DLD1 (cell line): ENCODE data around the gene WDTC1.
"Not testable (repeated sequence)": the region's sequence is repeated elsewhere in the genome, so short reads cannot be mapped to it uniquely, and the experiment has no call there.

Experiments
- in situ Hi-C: cut with HindIII; loops from 2 replicates; pipeline ENCODE4 v1.10.0; 2017; ENCODE audit warnings: low sequenced_read_pairs

The WDTC1 gene

DNA sequence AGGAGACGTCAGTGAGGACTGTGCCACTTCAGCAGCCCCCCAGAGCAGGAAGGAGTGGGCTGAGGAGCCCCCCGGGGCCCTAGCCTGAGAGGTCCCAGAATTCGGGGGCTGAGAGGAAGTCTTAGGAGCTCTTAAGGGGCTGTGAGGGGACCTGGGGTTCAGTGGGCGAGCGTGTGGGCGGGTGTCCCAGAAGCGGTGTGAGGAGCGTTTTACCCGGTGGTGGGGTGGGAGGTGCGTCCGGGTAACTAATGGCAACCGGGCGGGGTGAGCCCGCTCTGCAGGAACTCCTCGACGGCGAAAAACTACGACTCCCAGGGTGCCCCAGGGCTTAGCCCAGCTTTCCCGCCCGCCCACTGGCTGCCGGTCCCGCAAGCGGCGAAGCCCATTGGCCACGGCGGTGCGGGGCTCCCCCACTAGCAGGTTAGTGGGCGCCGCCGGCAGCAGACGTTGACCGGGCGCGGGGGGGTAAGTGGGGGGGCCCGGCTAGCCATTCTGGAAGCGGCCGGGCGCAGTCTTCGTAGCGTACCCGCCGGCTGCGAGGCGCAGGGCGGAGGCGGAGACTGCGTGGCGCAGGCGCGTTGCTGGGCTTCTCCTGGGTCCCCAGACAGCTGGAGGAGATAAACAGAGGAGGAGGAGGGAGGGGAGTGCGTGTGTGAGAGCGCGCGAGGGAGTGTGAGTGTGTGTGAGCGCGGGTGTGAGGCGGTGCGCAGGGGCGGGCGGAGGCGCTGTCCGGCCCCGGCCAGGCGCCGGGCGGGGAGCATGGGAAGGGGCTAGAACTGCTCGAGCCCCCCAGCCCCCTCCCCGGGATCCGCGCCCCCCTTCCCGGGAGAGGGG lies at the start of gene WDTC1:
Gene WDTC1, plus strand, starts transcription at position 584 of the 834 bp plus-strand sequence. CDS start 26,423 bp downstream, outside the sequence.
- in situ Hi-C loops = loop anchor here (25.0 kb wide), 1 partner anchor 97 kb away; no protein-coding TSS in a partner anchor

DNA sequence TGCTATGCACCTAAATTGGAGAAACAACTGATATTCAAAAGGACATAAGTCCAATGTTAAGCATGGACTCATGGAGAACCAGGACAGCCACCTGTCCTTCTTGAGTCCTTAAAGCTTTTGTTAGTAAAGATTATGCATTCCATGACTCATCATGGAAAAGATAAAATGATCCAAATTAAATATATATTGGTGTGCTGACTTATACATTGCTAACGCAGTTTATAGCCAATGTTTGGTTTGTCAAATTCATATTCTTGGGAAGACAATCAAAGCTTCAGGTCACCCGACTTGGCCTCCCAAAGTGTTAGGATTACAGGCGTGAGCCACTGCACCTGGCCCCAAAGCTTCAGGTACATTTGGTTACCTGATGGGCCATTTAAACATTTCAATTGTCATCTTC lies 49.8 kb upstream of the WDTC1 start:
- in situ Hi-C loops = not testable (repeated sequence)

DNA sequence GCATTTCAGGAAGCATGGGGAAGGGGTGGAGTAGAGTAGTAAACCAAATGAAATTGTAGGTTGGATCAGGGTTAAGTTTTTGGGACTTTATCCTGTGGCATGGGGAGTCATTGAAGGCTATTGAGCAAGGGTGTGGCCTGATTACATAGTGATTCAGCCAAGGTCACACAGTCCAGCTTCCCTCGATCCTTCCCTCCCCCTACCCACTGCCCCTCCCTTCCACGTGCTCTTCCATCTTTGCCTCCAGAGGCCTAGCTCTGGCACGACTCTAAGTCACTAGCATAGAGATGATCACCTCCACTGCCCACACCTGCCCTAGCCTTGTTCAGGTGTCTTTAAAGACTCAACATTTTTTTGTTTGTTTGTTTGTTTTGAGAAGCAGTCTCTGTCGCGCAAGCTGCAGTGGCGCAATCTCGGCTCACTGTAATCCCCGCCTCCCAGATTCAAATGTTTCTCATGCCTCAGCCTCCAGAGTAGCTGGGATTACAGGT lies 42.3 kb upstream of the WDTC1 start:
- in situ Hi-C loops = no loop called here

DNA sequence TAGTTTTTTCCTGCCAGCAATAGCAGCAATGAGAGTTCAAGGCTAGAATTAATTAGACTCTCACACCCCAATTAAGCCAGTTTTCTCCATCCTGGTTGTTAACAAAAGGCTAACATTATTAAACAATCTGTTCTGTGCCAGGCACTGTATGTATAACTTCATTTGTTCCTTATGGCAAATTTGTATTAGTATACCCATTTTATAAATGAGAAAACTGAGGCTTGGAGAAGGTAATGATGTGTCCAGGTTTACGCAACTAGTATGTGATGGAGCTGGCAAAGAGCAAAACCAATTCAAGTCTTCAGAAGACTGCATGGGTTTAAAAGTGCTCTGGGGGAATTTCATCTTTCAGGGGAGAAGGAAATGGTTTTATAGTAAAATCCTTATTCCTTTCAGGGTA lies 41.2 kb upstream of the WDTC1 start:
- in situ Hi-C loops = no loop called here

DNA sequence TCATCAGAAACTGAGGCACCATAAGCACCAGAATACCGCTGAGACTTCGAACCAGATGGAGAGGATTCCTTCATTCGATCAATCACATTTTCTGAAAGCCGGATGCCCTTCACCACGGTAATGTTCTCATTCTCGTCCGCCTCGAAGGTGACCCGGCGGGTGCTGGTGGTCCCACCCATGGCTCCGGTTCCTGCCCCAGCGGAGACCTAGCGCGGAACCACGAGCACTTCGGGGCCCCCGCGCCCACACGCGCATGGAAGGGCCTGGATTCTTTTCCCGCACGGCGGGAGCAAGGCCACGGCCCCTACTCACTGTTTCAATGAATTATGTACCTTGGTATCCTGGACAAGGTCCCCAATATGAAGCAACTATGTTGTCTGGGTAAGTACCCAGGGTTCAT lies 33.1 kb upstream of the WDTC1 start:
- in situ Hi-C loops = no loop called here

GRCh38 chr1:27203946-27204345 lies 30.5 kb upstream of the WDTC1 start:
- in situ Hi-C loops = no loop called here

- in situ Hi-C loops = not testable (repeated sequence)
Measured at GRCh38 chr1:27207238-27207637, 27.2 kb upstream of the WDTC1 start.

- in situ Hi-C loops = not testable (repeated sequence)
Measured at GRCh38 chr1:27208143-27208850, 26.1 kb upstream of the WDTC1 start.

DNA sequence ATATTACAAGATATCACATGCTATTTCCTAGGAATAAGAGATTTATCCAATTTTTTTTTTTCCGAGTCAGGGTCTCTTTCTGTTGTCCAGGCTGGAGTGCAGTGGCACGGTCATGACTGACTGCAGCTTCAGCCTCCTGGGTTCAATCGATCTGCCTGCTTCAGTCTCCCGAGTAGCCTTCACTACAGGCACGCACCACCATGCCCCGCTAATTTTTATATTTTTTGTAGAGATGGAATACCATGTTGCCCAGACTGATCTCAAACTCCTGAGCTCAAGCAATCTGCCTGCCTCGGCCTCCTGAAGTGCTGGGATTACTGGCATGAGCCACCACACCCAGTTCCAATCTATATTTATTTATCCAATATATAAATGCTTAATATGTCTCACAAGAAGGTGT lies 18.0 kb upstream of the WDTC1 start:
- in situ Hi-C loops = no loop called here

GRCh38 chr1:27217401-27217800 lies 17.0 kb upstream of the WDTC1 start:
- in situ Hi-C loops = no loop called here

DNA sequence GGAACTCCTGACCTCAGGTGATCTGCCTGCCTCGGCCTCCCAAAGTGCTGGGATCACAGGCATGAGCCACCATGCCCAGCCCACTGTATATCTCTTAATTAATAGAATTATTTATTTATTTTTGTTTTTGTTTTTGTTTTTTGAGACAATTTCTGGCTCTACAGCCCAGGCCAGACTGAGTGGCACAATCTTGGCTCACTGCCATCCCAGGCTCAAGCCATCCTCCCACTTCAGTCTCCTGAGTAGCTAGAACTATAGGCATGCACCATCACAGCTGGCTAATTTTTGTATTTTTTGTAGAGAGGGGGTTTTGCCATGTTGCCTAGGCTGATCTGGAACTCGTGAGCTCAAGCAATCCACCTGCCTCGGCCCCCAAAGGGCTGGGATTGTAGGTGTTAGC lies 15.7 kb upstream of the WDTC1 start:
- in situ Hi-C loops = no loop called here

- in situ Hi-C loops = no loop called here
Measured at GRCh38 chr1:27220096-27220495, 14.3 kb upstream of the WDTC1 start.

GRCh38 chr1:27220702-27221497 lies 13.5 kb upstream of the WDTC1 start:
- in situ Hi-C loops = not testable (repeated sequence)

GRCh38 chr1:27225621-27226020 lies 8.8 kb upstream of the WDTC1 start:
- in situ Hi-C loops = loop anchor here (25.0 kb wide), 1 partner anchor 88 kb away; no protein-coding TSS in a partner anchor

DNA sequence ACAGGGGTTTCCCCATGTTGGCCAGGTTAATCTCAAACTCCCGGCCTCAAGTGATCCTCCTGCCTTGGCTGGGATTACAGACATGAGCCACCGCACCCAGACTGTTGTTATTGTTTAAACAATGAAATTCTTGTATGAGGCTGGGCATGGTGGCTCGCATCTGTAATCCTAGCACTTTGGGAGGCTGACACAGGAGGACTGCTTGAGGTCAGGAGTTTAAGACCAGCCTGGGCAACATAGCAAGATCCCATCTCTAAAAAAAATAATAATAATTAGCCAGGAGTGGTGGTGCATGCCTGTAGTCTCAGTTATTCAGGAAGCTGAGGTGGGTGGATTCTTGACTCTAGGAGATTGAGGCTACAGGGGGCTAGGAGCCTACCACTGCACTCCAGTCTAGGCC lies 6.7 kb upstream of the WDTC1 start:
- in situ Hi-C loops = loop anchor here (25.0 kb wide), 1 partner anchor 90 kb away; no protein-coding TSS in a partner anchor

- in situ Hi-C loops = loop anchor here (25.0 kb wide), 1 partner anchor 96 kb away; no protein-coding TSS in a partner anchor
Measured at GRCh38 chr1:27233667-27234048, 774 bp upstream of the WDTC1 start.

DNA sequence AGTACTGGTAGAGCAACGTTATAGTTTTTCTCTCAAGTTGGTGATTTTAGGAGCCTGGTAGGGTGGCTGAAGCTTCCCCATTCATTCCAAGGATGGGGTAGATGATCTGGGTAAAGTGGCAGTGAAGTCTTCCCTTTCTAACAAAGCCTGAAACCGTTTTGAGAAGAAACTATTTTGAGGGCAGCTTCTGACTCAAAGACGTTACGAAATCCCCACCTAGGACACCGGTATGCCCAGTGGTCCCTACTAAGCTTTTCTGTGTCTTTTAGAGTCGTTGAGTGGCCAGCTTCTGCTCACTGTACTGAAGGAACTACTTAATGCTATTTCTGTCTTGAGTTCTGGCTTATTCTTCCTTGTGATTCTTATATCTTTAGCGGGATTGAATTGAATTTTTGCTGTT lies 1.4 kb downstream of the WDTC1 start:
- in situ Hi-C loops = loop anchor here (25.0 kb wide), 1 partner anchor 99 kb away; no protein-coding TSS in a partner anchor

DNA sequence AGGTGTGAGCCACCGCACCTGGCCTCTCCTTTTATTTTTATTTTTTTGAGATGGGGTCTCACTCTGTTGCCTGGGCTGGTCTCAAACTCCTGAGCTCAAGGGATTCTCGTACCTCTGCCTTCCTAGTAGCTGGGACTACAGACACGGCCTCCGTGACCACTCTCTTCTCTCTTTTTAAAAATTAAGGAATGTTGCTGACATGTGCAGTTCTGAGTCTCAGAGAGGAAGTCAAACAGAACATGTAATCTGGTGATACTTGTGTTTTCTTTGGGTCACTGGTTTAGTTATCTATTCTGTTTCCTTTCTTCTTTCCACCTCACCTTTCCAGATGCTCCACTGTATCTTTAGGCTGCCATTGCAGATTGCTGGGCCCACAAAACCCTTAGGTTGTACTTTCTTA lies 2.7 kb downstream of the WDTC1 start:
- in situ Hi-C loops = loop anchor here (25.0 kb wide), 1 partner anchor 100 kb away; no protein-coding TSS in a partner anchor

DNA sequence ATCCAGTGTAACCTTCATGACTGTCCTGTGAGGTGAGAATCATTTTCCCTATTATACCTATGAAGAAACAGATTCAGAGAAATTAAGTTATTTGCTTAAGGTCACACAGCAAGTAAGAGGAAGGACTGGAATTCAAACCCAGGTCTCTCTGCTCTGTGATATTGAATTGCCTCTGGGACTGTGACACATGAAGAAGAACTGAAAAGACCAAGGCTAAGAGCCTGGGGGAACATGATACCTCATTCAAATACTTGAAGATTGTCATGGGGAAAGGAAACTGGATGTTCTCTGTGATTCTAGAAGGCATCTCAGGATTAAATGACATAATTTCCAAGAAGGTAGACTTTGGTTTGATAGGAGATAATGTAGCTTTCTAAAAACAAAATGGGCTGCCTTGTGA lies 3.6 kb downstream of the WDTC1 start:
- in situ Hi-C loops = loop anchor here (25.0 kb wide), 1 partner anchor 101 kb away; no protein-coding TSS in a partner anchor

- in situ Hi-C loops = loop anchor here (25.0 kb wide), 1 partner anchor 104 kb away; no protein-coding TSS in a partner anchor
Measured at GRCh38 chr1:27241677-27242076, 7.2 kb downstream of the WDTC1 start.

- in situ Hi-C loops = loop anchor here (25.0 kb wide), 1 partner anchor 106 kb away; no protein-coding TSS in a partner anchor
Measured at GRCh38 chr1:27243665-27244064, 9.2 kb downstream of the WDTC1 start.
